ENCODE data around the gene EFHC1.

DNA sequence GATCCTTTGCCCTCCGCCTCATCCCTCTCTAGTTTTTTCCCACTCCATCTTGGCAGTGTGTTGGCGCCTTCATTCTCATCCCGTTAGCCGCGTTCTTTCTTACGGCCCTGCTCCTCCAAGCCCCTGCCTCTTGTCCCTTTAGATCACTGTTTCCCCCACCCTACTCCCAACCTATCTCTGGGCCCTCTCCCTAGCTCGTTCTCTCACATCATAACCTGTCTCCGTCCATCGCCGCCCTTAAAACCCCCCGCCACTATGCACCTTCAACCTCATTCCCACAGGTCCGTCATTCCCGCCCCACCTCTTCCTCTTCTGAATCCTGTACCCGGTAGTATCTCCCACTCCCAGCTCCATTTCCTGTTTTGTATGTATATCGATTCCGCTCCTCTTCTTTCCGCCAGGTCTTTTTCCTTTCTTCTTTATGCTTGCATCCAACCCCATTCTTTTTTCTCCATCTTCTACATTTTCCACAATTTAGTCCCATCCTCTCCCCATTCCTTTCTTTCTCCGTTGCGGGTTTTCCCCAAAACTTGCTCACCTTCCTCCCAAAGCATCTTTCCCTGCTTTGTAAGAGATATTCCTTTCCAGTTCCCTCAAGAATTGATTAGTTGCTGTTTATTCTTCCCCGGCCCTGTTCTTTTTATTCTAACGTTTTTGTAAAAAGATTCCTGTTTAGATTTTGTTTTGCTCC, 671 bp downstream of the EFHC1 start:
- TF ChIP-seq POLR2A (IDR thresholded peaks at IDR 0.05) (no peak), CTCF (IDR thresholded peaks at IDR 0.05) (no peak), EP300 (IDR thresholded peaks at IDR 0.05) (no peak)
